Kasumi-1 (cell line): Measurements from ENCODE around the gene GMCL2.

Source experiments
- DNase-seq, 2 experiments: peaks; one replicate each; lab custom pipeline; 2025; lab: John Stamatoyannopoulos, UW

Gene GMCL2

GRCh38 chr5:178177569-178177968 lies 9.6 kb downstream of the GMCL2 start:
- no peak for DNase-seq

DNA sequence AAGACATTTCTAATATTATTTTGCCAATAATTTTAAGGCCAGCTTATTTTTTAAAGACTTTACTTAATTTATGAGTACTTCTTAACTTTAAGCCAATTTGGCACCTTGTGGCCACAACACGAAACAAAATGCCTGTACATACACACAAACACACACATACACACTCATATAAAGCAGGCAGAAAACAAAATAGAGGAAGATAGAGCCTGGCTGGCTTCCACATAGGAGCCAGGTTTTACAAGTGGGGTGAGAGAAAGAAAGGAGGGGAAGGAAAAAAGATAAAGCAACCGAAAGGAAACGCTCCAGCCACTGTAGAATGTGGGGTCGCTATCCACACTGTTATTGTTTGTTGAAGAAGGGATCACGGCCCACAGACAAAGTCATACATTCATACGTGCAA lies 10.4 kb downstream of the GMCL2 start:
- no peak for DNase-seq

DNA sequence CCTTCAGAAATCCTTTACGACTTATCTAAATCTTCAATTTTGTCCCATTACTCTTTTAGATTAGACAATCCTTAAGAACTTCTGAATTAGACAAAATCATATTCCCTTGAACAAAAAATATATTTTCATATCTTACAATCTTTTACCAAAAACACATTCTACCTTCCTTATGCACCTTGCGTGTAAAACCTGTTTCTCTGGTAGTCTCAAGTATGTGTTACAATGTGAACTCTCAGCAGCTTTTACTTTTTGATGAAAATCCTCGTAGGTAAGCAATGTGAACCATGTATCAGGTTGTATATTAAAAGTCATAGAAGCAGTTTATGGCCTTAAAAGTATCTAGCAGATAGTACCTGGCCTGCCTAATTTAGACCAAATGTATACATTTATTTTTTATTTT lies 12.7 kb downstream of the GMCL2 start:
- no peak for DNase-seq

- no peak for DNase-seq
Measured at GRCh38 chr5:178170455-178170854, 16.7 kb downstream of the GMCL2 start.

- DNase-seq = no peak
Measured at GRCh38 chr5:178165581-178165980, 21.6 kb downstream of the GMCL2 start.

DNA sequence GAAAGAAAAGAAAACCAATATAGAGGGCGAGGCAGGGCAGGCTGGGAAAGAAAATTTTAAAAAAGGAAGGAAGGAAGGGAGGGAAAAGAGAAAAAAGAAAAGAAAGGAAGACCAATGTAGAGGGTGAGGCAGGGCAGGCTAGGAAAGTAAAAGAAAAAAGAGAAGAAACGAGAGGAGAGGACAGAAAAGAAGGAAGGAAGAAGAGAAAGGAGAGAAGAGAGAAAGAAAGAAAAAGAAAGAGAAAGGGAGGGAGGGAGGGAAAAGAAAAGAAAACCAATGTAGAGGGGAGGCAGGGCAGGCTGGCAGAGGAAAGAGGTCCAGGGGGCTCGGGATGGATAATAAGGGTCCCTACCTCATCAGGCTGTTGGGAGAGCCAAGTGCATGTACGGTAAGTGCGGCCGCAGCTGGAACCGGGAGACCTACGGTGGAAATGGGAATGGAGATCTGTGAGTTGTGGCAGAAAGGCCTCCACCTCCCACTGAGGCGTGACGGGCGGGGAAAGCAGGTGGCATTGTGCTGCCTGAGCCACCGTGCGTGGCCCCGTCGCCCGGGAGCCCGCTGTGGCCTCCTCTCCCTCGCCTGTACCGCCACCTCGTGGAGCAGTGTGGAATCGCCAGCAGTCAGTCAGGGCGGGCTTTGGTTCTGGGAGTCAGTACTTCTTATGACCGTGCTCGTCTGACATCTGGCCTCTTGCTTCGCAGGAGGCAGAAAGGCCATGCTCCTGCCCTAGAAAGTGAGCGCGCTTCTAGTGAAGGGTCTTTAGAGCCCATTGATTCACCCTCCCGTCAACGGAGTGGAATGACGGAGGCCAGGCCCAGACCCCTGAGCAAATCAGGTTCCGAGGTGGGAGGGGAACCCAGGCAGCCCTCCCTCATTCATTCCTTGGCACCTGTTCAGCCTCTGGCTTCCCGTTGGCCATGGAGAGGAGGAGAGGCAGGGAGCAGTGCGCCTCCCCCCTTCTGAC lies 23.1 kb downstream of the GMCL2 start:
- peak; percentile 75 to 82 for DNase-seq

GRCh38 chr5:178162481-178162880 lies 24.7 kb downstream of the GMCL2 start:
- DNase-seq = no peak

DNA sequence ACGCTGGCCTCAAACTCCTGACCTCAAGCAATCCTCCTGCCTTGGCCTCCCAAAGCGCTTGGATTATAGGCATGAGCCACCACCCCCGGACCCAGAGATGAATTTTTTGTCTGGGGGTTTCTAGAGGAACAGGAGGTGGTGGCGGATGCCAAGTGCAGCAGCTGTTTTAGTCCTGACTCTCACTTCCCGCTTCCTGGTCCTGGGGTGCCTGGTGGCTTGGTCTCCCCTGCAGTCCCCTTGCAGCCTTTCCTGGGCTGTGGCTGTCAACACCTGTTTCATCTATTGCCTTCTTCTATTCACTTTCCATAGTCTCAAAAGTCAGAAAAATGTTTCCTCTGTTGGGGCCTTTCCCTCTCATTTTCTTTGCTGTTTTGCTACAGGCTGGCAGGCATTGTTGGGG lies 27.0 kb downstream of the GMCL2 start:
- DNase-seq = no peak

- no peak for DNase-seq
Measured at GRCh38 chr5:178155065-178155464, 32.1 kb downstream of the GMCL2 start.

GRCh38 chr5:178153530-178154340 lies 33.4 kb downstream of the GMCL2 start, which contains the start of gene NHP2:
Gene NHP2, minus strand, starts transcription at chr5:178153885. Its CDS starts 68 bp downstream, at chr5:178153817.
- DNase-seq = peak; percentile 99

- DNase-seq = no peak
Measured at GRCh38 chr5:178152491-178153444, 34.4 kb downstream of the GMCL2 start.

GRCh38 chr5:178150977-178151734 lies 36.0 kb downstream of the GMCL2 start:
- DNase-seq = no peak

GRCh38 chr5:178149199-178149932 lies 37.8 kb downstream of the GMCL2 start:
- DNase-seq = no peak

DNA sequence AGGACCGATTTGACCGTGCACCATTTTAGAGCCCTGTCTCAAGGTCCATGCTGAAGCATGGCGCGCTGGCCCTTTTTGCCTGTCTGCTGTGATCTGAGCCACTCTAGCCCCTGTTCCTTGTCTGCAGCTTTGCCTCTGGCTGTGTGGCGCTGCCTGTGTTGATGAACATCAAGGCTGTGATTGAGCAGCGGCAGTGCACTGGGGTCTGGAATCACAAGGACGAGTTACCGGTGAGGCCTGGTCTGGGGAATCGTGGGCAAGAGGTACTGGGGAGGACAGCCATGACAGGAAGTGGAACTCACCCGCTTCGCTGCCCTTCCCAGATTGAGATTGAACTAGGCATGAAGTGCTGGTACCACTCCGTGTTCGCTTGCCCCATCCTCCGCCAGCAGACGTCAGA lies 39.8 kb downstream of the GMCL2 start:
- no peak for DNase-seq

DNA sequence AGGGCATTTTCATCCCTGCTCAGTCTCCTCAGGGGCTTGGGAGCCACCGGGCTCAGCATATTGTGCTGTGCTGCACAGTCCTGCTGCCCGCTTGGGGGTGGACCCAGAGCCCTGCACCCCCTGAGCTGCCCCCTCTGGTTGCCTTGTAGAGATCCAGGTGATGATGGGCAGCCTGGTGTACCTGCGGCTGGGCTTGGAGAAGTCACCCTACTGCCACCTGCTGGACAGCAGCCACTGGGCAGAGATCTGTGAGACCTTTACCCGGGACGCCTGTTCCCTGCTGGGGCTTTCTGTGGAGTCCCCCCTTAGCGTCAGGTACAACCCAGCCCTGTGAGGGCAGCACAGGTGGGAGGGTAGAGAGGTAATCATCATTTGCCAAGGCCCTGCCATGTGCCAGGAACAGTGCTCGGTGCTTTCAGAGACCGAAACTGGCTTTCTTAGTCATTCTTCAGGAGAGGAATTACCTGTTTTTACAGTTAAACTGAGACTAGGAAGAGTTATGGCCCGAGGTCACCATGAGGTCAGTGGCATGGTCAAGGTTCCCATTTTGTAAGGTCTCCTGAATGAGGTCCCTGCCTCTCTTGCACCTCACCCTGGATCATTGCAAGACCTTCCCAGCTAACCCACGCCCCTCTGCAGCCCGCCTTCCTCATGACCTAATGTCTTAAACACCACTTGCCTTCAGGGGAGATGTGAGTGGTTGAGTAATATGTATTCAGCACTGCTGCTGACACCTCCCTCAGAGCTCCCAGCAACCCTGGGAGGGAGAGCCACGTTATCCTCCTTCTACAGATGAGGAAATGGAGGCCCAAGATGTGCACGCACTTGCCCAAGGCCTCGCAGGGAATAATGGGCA lies 41.0 kb downstream of the GMCL2 start:
- peak; percentile 13 to 53 for DNase-seq

GRCh38 chr5:178143901-178144300 lies 43.3 kb downstream of the GMCL2 start:
- DNase-seq = no peak

DNA sequence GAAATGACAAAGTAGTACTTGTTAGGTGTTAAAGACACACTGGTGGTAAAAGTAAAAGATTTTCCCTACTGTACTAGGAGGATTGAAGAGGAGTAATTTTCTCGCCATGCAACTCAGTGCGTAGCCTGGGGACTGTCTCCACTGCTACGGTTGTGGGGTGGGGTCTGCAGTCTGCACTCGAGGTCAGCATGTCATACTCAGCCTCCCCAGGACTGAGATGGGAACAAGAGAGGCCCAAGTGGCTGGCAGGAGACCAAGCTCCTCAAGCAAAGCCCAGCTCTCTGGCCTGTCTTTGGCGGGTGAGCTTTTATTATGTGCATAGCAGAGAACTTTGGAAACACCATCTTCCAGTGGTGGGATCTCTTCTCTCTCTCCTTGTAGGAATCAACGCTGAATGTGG lies 43.9 kb downstream of the GMCL2 start:
- DNase-seq = no peak

GRCh38 chr5:178142642-178143041 lies 44.5 kb downstream of the GMCL2 start:
- DNase-seq = no peak

DNA sequence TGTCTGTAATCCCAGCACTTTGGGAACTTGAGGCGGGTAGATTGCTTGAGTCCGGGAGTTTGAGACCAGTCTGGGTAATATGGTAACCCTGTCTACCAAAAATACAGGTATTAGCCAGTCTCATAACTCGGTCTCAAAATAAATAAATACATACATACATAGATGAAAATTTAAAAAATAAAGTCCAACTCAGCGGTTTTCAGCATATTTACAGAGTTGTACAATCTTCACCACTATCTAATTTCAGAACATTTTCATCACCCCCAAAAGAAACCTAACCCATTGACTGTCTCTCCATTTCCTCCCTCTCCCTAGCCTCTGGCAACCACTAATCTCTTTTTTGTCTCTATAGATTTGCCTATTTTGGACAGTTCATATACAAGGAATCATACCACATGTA lies 45.6 kb downstream of the GMCL2 start:
- DNase-seq = no peak
